A172 (cell line): ENCODE data around the gene ADGRA1. TPM values are rescaled to one million over a fixed set of nuclear protein-coding genes. Genes with fewer than 3 reads are reported as not detected.
A peak's percentile ranks its signal among the peaks of the same experiment; 100 is the strongest.
"Not testable (repeated sequence)": the region's sequence is repeated elsewhere in the genome, so short reads cannot be mapped to it uniquely, and the experiment has no call there.

Source experiments
- DNase-seq: peaks from one replicate; pipeline ENCODE4 v3.0.0-alpha.2; 2015; ENCODE audit warnings: low spot score
- total RNA-seq: library from RNA; depleted of rRNA; stranded (reverse); fragments of >200 nt; shearing (Covaris generic); gene quantifications from 2 replicates; pipeline ENCODE4 v1.2.3, GENCODE V29; 2014

ADGRA1 gene
- total RNA-seq, 1 experiment from 2014 or later: 0.43 TPM

GRCh38 chr10:133142523-133143199 lies 54.9 kb downstream of the ADGRA1 start:
- no peak for DNase-seq

- no peak for DNase-seq
Observed at GRCh38 chr10:133143200-133143533, 55.4 kb downstream of the ADGRA1 start.

- DNase-seq: no peak
Observed at GRCh38 chr10:133143546-133143945, 55.8 kb downstream of the ADGRA1 start.

GRCh38 chr10:133144771-133145170 lies 57.0 kb downstream of the ADGRA1 start:
- DNase-seq: no peak

- DNase-seq: no peak
Observed at GRCh38 chr10:133150226-133150625, 62.5 kb downstream of the ADGRA1 start.

GRCh38 chr10:133150656-133151055 lies 62.9 kb downstream of the ADGRA1 start:
- no peak for DNase-seq

GRCh38 chr10:133151071-133151470 lies 63.3 kb downstream of the ADGRA1 start:
- DNase-seq: not testable (repeated sequence)

GRCh38 chr10:133151543-133151972 lies 63.8 kb downstream of the ADGRA1 start:
- DNase-seq: no peak

GRCh38 chr10:133154411-133154810 lies 66.7 kb downstream of the ADGRA1 start:
- DNase-seq: no peak

- no peak for DNase-seq
Observed at GRCh38 chr10:133154996-133155778, 67.5 kb downstream of the ADGRA1 start.

GRCh38 chr10:133156674-133157579 lies 69.2 kb downstream of the ADGRA1 start:
- no peak for DNase-seq

GRCh38 chr10:133157662-133158436 lies 70.1 kb downstream of the ADGRA1 start:
- no peak for DNase-seq

GRCh38 chr10:133158437-133158755 lies 70.7 kb downstream of the ADGRA1 start:
- DNase-seq: no peak

GRCh38 chr10:133158756-133159610 lies 71.3 kb downstream of the ADGRA1 start:
- peak; percentile 8 for DNase-seq

GRCh38 chr10:133159611-133159949 lies 71.9 kb downstream of the ADGRA1 start:
- DNase-seq: no peak

GRCh38 chr10:133159950-133160825 lies 72.5 kb downstream of the ADGRA1 start, which contains the start of gene KNDC1:
Gene KNDC1 (plus strand): TSS chr10:133160219. CDS start chr10:133160468, 249 bp downstream.
- DNase-seq: no peak

GRCh38 chr10:133160826-133161471 lies 73.2 kb downstream of the ADGRA1 start:
- DNase-seq: no peak

- no peak for DNase-seq
Observed at GRCh38 chr10:133161486-133162109, 73.9 kb downstream of the ADGRA1 start.
